ENCODE data around the gene ISOC2. TPM values are rescaled to one million over a fixed set of nuclear protein-coding genes. Genes with fewer than 3 reads are reported as not detected.

Gene ISOC2
- total and polyA plus RNA-seq, 9 of the 15 experiments (the other 6 are each of a cell fraction or from before 2014, with no cell fraction given): 1.2 to 229 (median 58.3) TPM

DNA sequence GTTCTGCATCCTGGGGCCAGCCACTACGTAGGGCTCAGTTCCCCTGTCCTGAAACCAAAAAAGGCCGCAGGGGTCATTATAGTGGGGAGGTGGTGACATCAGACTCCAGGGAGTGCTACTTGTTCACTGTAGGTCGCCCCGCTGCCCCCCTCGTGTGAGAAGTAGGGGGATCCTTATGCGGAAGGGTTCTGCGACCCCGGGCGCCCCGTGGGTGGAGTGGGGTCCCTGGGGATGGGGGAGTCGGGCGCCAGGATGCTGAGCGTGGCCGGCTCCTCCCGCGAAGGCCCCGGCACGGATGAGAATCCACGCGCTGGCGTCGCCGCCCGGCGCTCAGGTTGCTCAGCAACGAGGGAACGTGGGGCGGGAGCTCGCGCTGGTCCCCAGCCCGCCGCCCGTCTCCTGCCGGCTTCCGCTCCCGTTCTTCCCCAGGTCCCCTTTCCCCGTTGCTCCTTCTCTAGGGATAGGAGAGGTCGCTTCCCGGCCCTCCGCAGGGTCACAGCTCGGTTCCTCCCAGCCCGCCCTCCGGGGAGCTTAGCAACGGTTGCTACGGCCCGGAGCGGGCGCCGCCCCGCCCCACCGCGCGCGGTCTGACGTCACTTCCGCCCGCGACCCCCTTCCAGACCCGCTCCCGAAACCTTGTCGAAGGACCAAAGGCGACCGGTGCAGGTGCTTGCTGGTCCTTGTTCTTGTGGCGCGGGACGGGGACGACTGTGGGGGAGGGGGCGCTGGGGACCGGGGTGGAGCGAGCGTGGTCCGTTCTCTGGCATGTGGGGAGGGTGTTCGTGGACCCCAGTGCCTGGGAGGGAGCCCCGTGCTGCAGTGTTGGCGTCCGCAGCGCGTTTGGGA is 23.4 kb upstream of the ISOC2 start, which contains the start of gene NAT14:
TSS of gene NAT14 (plus strand) at position 596 of the 846 bp plus-strand sequence. CDS start 521 bp downstream, outside the sequence.
- ATAC-seq (peak; percentile 83), FAIRE-seq (peak; percentile 6), DNase-seq (ENCODE audit: extremely low read depth in 1 of 4, low spot score in 3 of 4) (peak; percentile 83 to 91 (median 90))
- H3K9me1 ChIP-seq (ENCODE audit: control insufficient read depth, insufficient read depth, low read length): no peaks in the 10 kb centered on the region
- no peaks in the 10 kb centered on the region for H3K27me3 ChIP-seq (ENCODE audit: control insufficient read depth in 2 of 2, insufficient read depth in 2 of 2, low read length in 2 of 2)
- H3K4me3 ChIP-seq: peak within 1 kb of the TSS; percentile 80
- H4K20me1 ChIP-seq (replicated peaks; ENCODE audit: control insufficient read depth, insufficient read depth, low read length): no peaks in the 10 kb centered on the region
- peaks cover 32% of the 10 kb centered on the region; the same call in 2 of the 3 replicates for H3K36me3 ChIP-seq (ENCODE audit: control insufficient read depth, insufficient read depth, low read length)
- intact Hi-C loops (cut with micrococcal nuclease) (no loop called here), in situ Hi-C loops (cut with MboI) (no loop called here)
- no TSS peak for BruUV-seq (replicated peaks)
- H3K4me2 ChIP-seq (ENCODE audit: insufficient read depth, low read length): peak within 1 kb of the TSS; percentile 87
- H2AFZ ChIP-seq (ENCODE audit: low read depth, low read length): peak within 1 kb of the TSS; percentile 81
- H3K27ac ChIP-seq (ENCODE audit: extremely low read depth, low read depth, low read length): peak within 1 kb of the TSS; percentile 83
- H3K9me3 ChIP-seq (replicated peaks; ENCODE audit: control insufficient read depth, insufficient read depth, low read depth, low read length): no peaks in the 10 kb centered on the region
- peaks cover 25 to 70% of the 10 kb centered on the region in 2 experiments for H3K4me1 ChIP-seq (replicated peaks in 1 of 2; ENCODE audit: control insufficient read depth in 2 of 2, insufficient read depth in 2 of 2, low read length in 2 of 2)
- H3K79me2 ChIP-seq (ENCODE audit: control insufficient read depth, insufficient read depth, low read length): peaks cover 12% of the 10 kb centered on the region
- 14% methylated on average over 36 of the region's 78 CpGs for WGBS (ENCODE audit: insufficient coverage, low coverage, missing lambda C conversion rate)
- H3K9ac ChIP-seq (ENCODE audit: insufficient read depth in 1 of 2, low read depth in 2 of 2, low read length in 2 of 2): peak within 1 kb of the TSS; percentile 82 to 98
- CTCF ChIA-PET (ENCODE audit: low intra/inter-chr PET ratio): no interaction called here
- POLR2A ChIA-PET: interaction anchor here (0.7 to 3.6 kb wide), 8 partner anchors 9 to 308 kb away, joined by 3 to 30 read pairs (median 6); partner anchors contain the start of genes ZNF628 and ZNF865
- TF ChIP-seq, protein P1, sequence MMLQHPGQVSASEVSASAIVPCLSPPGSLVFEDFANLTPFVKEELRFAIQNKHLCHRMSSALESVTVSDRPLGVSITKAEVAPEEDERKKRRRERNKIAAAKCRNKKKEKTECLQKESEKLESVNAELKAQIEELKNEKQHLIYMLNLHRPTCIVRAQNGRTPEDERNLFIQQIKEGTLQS (IDR thresholded peaks at IDR 0.05): peak; percentile 88
- TF ChIP-seq, protein P1 (CRISPR knock-in tag; conservative IDR thresholded peaks at IDR 0.05): no peak
- TF ChIP-seq ZBTB7A (IDR thresholded peaks at IDR 0.05; ENCODE audit: borderline replicate concordance, control insufficient read depth, low read depth, low read length) (peak; percentile 97), GABPA (tag; conservative IDR thresholded peaks at IDR 0.05; ENCODE audit: low read depth) (peak; percentile 95), ELF2 (CRISPR knock-in tag; IDR thresholded peaks at IDR 0.05) (peak; percentile 34; the same call in 1 of the 2 replicates), FOXK2 (conservative IDR thresholded peaks at IDR 0.05 in 1 of 2, IDR thresholded peaks at IDR 0.05 in 1 of 2; ENCODE audit: low read depth in 2 of 2) (no peak), ZKSCAN8 (CRISPR knock-in tag; IDR thresholded peaks at IDR 0.05) (no peak), ZC3H8 (IDR thresholded peaks at IDR 0.05) (no peak), SP1 (CRISPR knock-in tag; IDR thresholded peaks at IDR 0.05) (no peak; the same call in 1 of the 2 replicates)
- TF ChIP-seq, protein P2, sequence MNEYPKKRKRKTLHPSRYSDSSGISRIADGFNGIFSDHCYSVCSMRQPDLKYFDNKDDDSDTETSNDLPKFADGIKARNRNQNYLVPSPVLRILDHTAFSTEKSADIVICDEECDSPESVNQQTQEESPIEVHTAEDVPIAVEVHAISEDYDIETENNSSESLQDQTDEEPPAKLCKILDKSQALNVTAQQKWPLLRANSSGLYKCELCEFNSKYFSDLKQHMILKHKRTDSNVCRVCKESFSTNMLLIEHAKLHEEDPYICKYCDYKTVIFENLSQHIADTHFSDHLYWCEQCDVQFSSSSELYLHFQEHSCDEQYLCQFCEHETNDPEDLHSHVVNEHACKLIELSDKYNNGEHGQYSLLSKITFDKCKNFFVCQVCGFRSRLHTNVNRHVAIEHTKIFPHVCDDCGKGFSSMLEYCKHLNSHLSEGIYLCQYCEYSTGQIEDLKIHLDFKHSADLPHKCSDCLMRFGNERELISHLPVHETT (CRISPR knock-in tag; conservative IDR thresholded peaks at IDR 0.05 in 1 of 2, IDR thresholded peaks at IDR 0.05 in 1 of 2): 0 out of 4 replicates have a peak, but pooled peaks of 1 of the 2 experiments have one; percentile 37
- TF ChIP-seq, protein P3, sequence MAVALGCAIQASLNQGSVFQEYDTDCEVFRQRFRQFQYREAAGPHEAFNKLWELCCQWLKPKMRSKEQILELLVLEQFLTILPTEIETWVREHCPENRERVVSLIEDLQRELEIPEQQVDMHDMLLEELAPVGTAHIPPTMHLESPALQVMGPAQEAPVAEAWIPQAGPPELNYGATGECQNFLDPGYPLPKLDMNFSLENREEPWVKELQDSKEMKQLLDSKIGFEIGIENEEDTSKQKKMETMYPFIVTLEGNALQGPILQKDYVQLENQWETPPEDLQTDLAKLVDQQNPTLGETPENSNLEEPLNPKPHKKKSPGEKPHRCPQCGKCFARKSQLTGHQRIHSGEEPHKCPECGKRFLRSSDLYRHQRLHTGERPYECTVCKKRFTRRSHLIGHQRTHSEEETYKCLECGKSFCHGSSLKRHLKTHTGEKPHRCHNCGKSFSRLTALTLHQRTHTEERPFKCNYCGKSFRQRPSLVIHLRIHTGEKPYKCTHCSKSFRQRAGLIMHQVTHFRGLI (CRISPR knock-in tag; IDR thresholded peaks at IDR 0.05): no peak
- TF ChIP-seq, protein P4, sequence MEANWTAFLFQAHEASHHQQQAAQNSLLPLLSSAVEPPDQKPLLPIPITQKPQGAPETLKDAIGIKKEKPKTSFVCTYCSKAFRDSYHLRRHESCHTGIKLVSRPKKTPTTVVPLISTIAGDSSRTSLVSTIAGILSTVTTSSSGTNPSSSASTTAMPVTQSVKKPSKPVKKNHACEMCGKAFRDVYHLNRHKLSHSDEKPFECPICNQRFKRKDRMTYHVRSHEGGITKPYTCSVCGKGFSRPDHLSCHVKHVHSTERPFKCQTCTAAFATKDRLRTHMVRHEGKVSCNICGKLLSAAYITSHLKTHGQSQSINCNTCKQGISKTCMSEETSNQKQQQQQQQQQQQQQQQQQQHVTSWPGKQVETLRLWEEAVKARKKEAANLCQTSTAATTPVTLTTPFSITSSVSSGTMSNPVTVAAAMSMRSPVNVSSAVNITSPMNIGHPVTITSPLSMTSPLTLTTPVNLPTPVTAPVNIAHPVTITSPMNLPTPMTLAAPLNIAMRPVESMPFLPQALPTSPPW (CRISPR knock-in tag; IDR thresholded peaks at IDR 0.05): peak; percentile 96
